Smooth muscle cell (in vitro differentiated cells): ENCODE measurements around the gene P2RX4. TPM values are rescaled to one million over a fixed set of nuclear protein-coding genes. Genes with fewer than 3 reads are reported as not detected.

Experiments
- DNase-seq: peaks from one replicate; lab custom pipeline; 2025; ENCODE audit not compliant: unreplicated experiment; lab: John Stamatoyannopoulos, UW
- H2AFZ ChIP-seq: fragments of 200-600 bp; sonication (generic); 2 replicates; pipeline ENCODE4 v1.6.0; 2016; ENCODE audit warnings: antibody characterized with exemption, low read depth, mild to moderate bottlenecking
- H3F3A ChIP-seq: fragments of 200-600 bp; sonication (generic); 2 replicates; pipeline ENCODE4 v1.6.0; 2017; ENCODE audit warnings: antibody characterized with exemption, low read depth
- H3K27ac ChIP-seq: fragments of 200-600 bp; sonication (generic); 2 replicates; pipeline ENCODE4 v1.5.1; 2016; ENCODE audit warnings: low read depth, mild to moderate bottlenecking
- H3K27me3 ChIP-seq: fragments of 200-600 bp; sonication (generic); 2 replicates; pipeline ENCODE4 v1.6.1; 2016; ENCODE audit warnings: low read depth, mild to moderate bottlenecking
- H3K36me3 ChIP-seq: fragments of 200-600 bp; sonication (generic); 2 replicates; pipeline ENCODE4 v1.5.1; 2016; ENCODE audit warnings: low read depth
- H3K4me1 ChIP-seq: fragments of 200-600 bp; sonication (generic); 2 replicates; pipeline ENCODE4 v1.5.1; 2016; ENCODE audit warnings: low read depth
- H3K4me2 ChIP-seq: fragments of 200-600 bp; sonication (generic); 2 replicates; pipeline ENCODE4 v1.6.0; 2016; ENCODE audit warnings: mild to moderate bottlenecking
- H3K4me3 ChIP-seq: fragments of 200-600 bp; sonication (generic); 2 replicates; pipeline ENCODE4 v1.5.1; 2016; ENCODE audit warnings: mild to moderate bottlenecking
- H3K79me2 ChIP-seq: fragments of 200-600 bp; sonication (generic); 2 replicates; pipeline ENCODE4 v1.6.0; 2016; ENCODE audit warnings: low read depth, mild to moderate bottlenecking
- H3K9ac ChIP-seq: fragments of 200-600 bp; sonication (generic); 2 replicates; pipeline ENCODE4 v1.6.0; 2016; ENCODE audit warnings: low read depth
- H3K9me3 ChIP-seq: fragments of 200-600 bp; sonication (generic); replicated peaks from 2 replicates; pipeline ENCODE4 v1.5.1; 2016; ENCODE audit warnings: low read depth
- H4K20me1 ChIP-seq: fragments of 200-600 bp; sonication (generic); 2 replicates; pipeline ENCODE4 v1.6.0; 2016; ENCODE audit warnings: low read depth
- WGBS: methylation state at CpG from one replicate; pipeline ENCODE4 v1.1.7; 2016; ENCODE audit warnings: low lambda C conversion rate; 5-methylcytosine and 5-hydroxymethylcytosine counted together
- polyA plus RNA-seq: library from polyadenylated mRNA; unstranded; fragments of >200 nt; fragmentation: Nextera tagmentation; extraction: Ambion mirVana; gene quantifications from 2 replicates; pipeline ENCODE4 v1.2.1, GENCODE V29; 2016
- total RNA-seq: library from RNA; depleted of rRNA; stranded (reverse); fragments of >200 nt; gene quantifications from 2 replicates; pipeline ENCODE4 v1.2.3, GENCODE V29; 2014
- TF ChIP-seq, protein P1 (sequence below): fragments of 200-600 bp; sonication (generic); IDR thresholded peaks from 2 replicates; pipeline ENCODE4 v1.5.1; 2017; ENCODE audit warnings: borderline replicate concordance, mild to moderate bottlenecking, antibody characterized with exemption; ENCODE audit not compliant: insufficient read depth, poor library complexity, severe bottlenecking

The P2RX4 gene
- total and polyA plus RNA-seq, 2 experiments from 2014 or later, result 20.6 to 32.2 TPM

DNA sequence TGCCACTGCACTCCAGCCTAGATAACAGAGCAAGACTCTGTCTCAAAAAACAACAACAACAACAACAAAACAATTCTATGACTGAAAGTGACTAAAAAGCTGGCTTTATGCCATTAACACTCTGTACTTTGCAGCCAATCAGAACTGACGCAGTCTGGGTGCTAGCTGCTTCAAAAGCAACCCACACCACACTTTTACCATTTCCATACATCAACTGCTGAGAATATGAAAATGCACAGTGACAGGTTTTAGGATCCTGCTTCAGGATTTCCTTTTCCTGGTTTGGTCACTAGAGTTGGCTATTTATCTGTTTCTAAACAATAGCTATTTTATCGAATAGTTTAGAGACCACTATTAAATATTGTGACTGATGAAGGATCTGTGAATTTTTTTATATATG lies 23.1 kb upstream of the P2RX4 start:
- TF ChIP-seq, protein P1, sequence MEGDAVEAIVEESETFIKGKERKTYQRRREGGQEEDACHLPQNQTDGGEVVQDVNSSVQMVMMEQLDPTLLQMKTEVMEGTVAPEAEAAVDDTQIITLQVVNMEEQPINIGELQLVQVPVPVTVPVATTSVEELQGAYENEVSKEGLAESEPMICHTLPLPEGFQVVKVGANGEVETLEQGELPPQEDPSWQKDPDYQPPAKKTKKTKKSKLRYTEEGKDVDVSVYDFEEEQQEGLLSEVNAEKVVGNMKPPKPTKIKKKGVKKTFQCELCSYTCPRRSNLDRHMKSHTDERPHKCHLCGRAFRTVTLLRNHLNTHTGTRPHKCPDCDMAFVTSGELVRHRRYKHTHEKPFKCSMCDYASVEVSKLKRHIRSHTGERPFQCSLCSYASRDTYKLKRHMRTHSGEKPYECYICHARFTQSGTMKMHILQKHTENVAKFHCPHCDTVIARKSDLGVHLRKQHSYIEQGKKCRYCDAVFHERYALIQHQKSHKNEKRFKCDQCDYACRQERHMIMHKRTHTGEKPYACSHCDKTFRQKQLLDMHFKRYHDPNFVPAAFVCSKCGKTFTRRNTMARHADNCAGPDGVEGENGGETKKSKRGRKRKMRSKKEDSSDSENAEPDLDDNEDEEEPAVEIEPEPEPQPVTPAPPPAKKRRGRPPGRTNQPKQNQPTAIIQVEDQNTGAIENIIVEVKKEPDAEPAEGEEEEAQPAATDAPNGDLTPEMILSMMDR, result no peak
- H3K9me3 ChIP-seq, result no peaks in the 10 kb centered on the region
- H3K27me3 ChIP-seq, result no peaks in the 10 kb centered on the region
- DNase-seq, result no peak
- H4K20me1 ChIP-seq, result no peaks in the 10 kb centered on the region
- H3K36me3 ChIP-seq, result no peaks in the 10 kb centered on the region
- H3K4me3 ChIP-seq, result no peak overlapping the region
- H3K79me2 ChIP-seq, result no peaks in the 10 kb centered on the region
- no peaks in the 10 kb centered on the region for H3K4me1 ChIP-seq
- H3K4me2 ChIP-seq, result no peak overlapping the region
- no peak overlapping the region for H3K9ac ChIP-seq
- H3K27ac ChIP-seq, result no peak overlapping the region
- peaks cover 4% of the 10 kb centered on the region for H3F3A ChIP-seq
- 95% methylated on average over 2 of the region's 2 CpGs for WGBS
- no peak overlapping the region for H2AFZ ChIP-seq

DNA sequence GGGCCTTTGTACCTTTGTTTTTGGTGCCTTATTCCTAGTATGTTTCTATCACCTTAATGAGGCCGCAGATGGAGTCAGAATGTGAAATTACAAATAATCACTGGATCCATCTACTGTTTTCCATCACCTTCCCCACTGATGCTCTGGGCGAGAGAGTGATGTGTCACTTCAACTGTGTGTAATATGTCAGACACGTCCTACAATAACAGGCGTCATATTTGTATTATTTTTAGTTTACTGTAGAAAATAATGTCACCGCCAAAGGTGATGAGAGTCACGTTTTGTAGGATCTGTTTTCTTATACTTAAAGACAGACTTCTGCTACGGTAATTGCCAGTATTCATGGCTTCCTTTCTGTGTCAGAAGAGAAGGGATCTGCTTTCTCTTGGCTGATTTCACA lies 22.4 kb upstream of the P2RX4 start:
- no peak for DNase-seq
- Histone ChIP-seq H3F3A (peaks cover 7% of the 10 kb centered on the region), H3K27me3 (no peaks in the 10 kb centered on the region), H3K27ac (no peak overlapping the region), H3K4me3 (no peak overlapping the region), H4K20me1 (no peaks in the 10 kb centered on the region), H3K4me2 (no peak overlapping the region), H2AFZ (no peak overlapping the region), H3K9me3 (no peaks in the 10 kb centered on the region), H3K9ac (no peak overlapping the region), H3K79me2 (no peaks in the 10 kb centered on the region), H3K36me3 (no peaks in the 10 kb centered on the region), H3K4me1 (no peaks in the 10 kb centered on the region)
- TF ChIP-seq, protein P1, result no peak
- 87% methylated on average over 7 of the region's 7 CpGs for WGBS

DNA sequence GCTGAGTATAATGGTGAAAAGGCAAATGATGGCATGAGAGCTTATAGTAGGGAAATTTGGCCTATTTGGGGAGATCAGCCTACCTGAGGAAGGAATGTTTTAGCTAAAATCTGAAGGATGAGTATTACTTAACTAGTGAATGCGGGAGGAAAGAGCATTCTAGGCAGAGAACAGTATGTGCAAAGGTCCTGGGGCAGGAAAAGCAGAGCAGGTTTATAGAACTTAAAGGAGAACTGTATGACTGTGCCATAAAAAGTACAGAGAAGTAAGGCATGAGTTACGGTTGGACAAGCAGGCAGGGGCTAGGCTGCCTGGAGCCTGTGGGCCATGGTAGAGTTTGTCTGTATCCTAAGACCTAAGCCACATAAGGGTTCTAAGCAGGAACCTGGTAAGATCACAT lies 21.7 kb upstream of the P2RX4 start:
- Histone ChIP-seq H3K4me3 (no peak overlapping the region), H3K4me2 (no peak overlapping the region), H4K20me1 (no peaks in the 10 kb centered on the region), H3K79me2 (no peaks in the 10 kb centered on the region), H3K9me3 (no peaks in the 10 kb centered on the region), H3K27me3 (no peaks in the 10 kb centered on the region), H3K27ac (no peak overlapping the region), H3K9ac (no peak overlapping the region), H3K36me3 (no peaks in the 10 kb centered on the region), H3F3A (peaks cover 7% of the 10 kb centered on the region), H2AFZ (no peak overlapping the region), H3K4me1 (no peaks in the 10 kb centered on the region)
- no peak for DNase-seq
- TF ChIP-seq, protein P1, result no peak
- 93% methylated on average over 2 of the region's 2 CpGs for WGBS

DNA sequence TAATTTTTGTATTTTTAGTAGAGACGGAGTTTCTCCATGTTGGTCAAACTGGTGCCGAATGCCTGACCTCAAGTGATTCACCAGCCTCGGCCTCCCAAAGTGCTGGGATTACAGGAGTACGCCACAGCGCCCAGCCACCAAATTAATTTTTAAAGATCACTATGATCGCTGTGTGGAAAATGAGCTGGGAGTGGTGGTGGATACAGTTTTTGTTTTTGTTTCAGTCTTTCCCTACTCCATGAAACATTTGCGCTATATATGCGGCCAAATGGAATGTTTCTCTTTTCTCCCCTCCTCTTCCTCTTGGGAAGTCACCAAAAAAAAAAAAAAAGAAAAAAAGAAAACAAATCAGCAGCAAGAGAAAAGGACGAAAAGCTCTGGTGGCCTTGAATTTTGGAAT lies 20.8 kb upstream of the P2RX4 start:
- no peak for DNase-seq
- no peak overlapping the region for H3K9ac ChIP-seq
- no peak overlapping the region for H3K4me2 ChIP-seq
- H3K36me3 ChIP-seq, result no peaks in the 10 kb centered on the region
- no peaks in the 10 kb centered on the region for H3K27me3 ChIP-seq
- TF ChIP-seq, protein P1, result no peak
- 95% methylated on average over 9 of the region's 9 CpGs for whole genome bisulfite sequencing
- H3K4me1 ChIP-seq, result no peaks in the 10 kb centered on the region
- H3K27ac ChIP-seq, result no peak overlapping the region
- H2AFZ ChIP-seq, result no peak overlapping the region
- no peaks in the 10 kb centered on the region for H3K79me2 ChIP-seq
- H3F3A ChIP-seq, result peaks cover 7% of the 10 kb centered on the region
- H4K20me1 ChIP-seq, result no peaks in the 10 kb centered on the region
- no peaks in the 10 kb centered on the region for H3K9me3 ChIP-seq
- no peak overlapping the region for H3K4me3 ChIP-seq
